Measurements from ENCODE around the gene CALCR.
A peak's percentile ranks its signal among the peaks of the same experiment; 100 is the strongest.
"Not testable (repeated sequence)": the region's sequence is repeated elsewhere in the genome, so short reads cannot be mapped to it uniquely, and the experiment has no call there.

The CALCR gene

GRCh38 chr7:93574646-93575554 is at the start of gene CALCR:
CALCR (minus strand) TSS chr7:93574724; CDS start chr7:93486981, 87,743 bp downstream.
- DNase-seq = no peak

GRCh38 chr7:93623816-93624215 is 49.3 kb upstream of the CALCR start:
- no peak for DNase-seq

- DNase-seq = peak; percentile 34
Observed at GRCh38 chr7:93622036-93623033, 47.8 kb upstream of the CALCR start.

GRCh38 chr7:93620864-93621263 is 46.3 kb upstream of the CALCR start:
- no peak for DNase-seq

- DNase-seq = no peak
Observed at GRCh38 chr7:93620057-93620456, 45.5 kb upstream of the CALCR start.

GRCh38 chr7:93601363-93601762 is 26.8 kb upstream of the CALCR start:
- DNase-seq = peak; percentile 26

GRCh38 chr7:93594250-93594649 is 19.7 kb upstream of the CALCR start:
- DNase-seq = no peak

- DNase-seq = no peak
Observed at GRCh38 chr7:93592588-93593266, 18.2 kb upstream of the CALCR start.

- not testable (repeated sequence) for DNase-seq
Observed at GRCh38 chr7:93591224-93592050, 16.9 kb upstream of the CALCR start.

- DNase-seq = not testable (repeated sequence)
Observed at GRCh38 chr7:93586479-93586865, 11.9 kb upstream of the CALCR start.

- not testable (repeated sequence) for DNase-seq
Observed at GRCh38 chr7:93585694-93586478, 11.4 kb upstream of the CALCR start.

GRCh38 chr7:93579431-93579830 is 4.9 kb upstream of the CALCR start:
- no peak for DNase-seq

- no peak for DNase-seq
Observed at GRCh38 chr7:93578762-93579161, 4.2 kb upstream of the CALCR start.

GRCh38 chr7:93575555-93576399 is 1.3 kb upstream of the CALCR start:
- no peak for DNase-seq

GRCh38 chr7:93574269-93574645 is 267 bp downstream of the CALCR start:
- DNase-seq = no peak

GRCh38 chr7:93569189-93569588 is 5.3 kb downstream of the CALCR start:
- no peak for DNase-seq

GRCh38 chr7:93566876-93567275 is 7.6 kb downstream of the CALCR start:
- no peak for DNase-seq

GRCh38 chr7:93563584-93563983 is 10.9 kb downstream of the CALCR start:
- DNase-seq = no peak

GRCh38 chr7:93562936-93563335 is 11.6 kb downstream of the CALCR start:
- DNase-seq = no peak

GRCh38 chr7:93562106-93562505 is 12.4 kb downstream of the CALCR start:
- DNase-seq = no peak

All from NCI-H2029 treated with DMSO at 0.1 percent for 48 hours (cell line).